NCI-H128 (cell line): Measurements from ENCODE around the gene OPA1.
"Not testable (repeated sequence)": the region's sequence is repeated elsewhere in the genome, so short reads cannot be mapped to it uniquely, and the experiment has no call there.

Experiments used
- DNase-seq: peaks from one replicate; lab custom pipeline; 2025; ENCODE audit not compliant: unreplicated experiment; lab: John Stamatoyannopoulos, UW

The OPA1 gene

GRCh38 chr3:193590088-193590856 lies 2.7 kb upstream of the OPA1 start:
- DNase-seq = no peak

GRCh38 chr3:193593668-193594030 lies 641 bp downstream of the OPA1 start:
- no peak for DNase-seq

GRCh38 chr3:193594946-193595689 lies 2.1 kb downstream of the OPA1 start:
- no peak for DNase-seq

- DNase-seq = no peak
Observed at GRCh38 chr3:193595939-193596487, 3.0 kb downstream of the OPA1 start.

GRCh38 chr3:193598202-193598601 lies 5.2 kb downstream of the OPA1 start:
- DNase-seq = no peak

GRCh38 chr3:193599393-193599792 lies 6.4 kb downstream of the OPA1 start:
- DNase-seq = no peak

- DNase-seq = no peak
Observed at GRCh38 chr3:193605876-193606275, 12.9 kb downstream of the OPA1 start.

- DNase-seq = not testable (repeated sequence)
Observed at GRCh38 chr3:193606892-193607291, 13.9 kb downstream of the OPA1 start.

- not testable (repeated sequence) for DNase-seq
Observed at GRCh38 chr3:193610516-193610915, 17.5 kb downstream of the OPA1 start.

- no peak for DNase-seq
Observed at GRCh38 chr3:193614430-193614829, 21.4 kb downstream of the OPA1 start.

- DNase-seq = no peak
Observed at GRCh38 chr3:193617628-193618027, 24.6 kb downstream of the OPA1 start.

- DNase-seq = no peak
Observed at GRCh38 chr3:193620057-193620456, 27.0 kb downstream of the OPA1 start.

GRCh38 chr3:193620650-193621049 lies 27.6 kb downstream of the OPA1 start:
- no peak for DNase-seq

GRCh38 chr3:193621127-193621526 lies 28.1 kb downstream of the OPA1 start:
- DNase-seq = no peak

GRCh38 chr3:193630005-193630404 lies 37.0 kb downstream of the OPA1 start:
- no peak for DNase-seq

GRCh38 chr3:193637831-193638230 lies 44.8 kb downstream of the OPA1 start:
- no peak for DNase-seq

- DNase-seq = no peak
Observed at GRCh38 chr3:193638833-193639232, 45.8 kb downstream of the OPA1 start.

- DNase-seq = no peak
Observed at GRCh38 chr3:193640165-193640715, 47.2 kb downstream of the OPA1 start.

GRCh38 chr3:193640728-193641439 lies 47.9 kb downstream of the OPA1 start:
- no peak for DNase-seq

- no peak for DNase-seq
Observed at GRCh38 chr3:193641440-193641775, 48.4 kb downstream of the OPA1 start.

- DNase-seq = no peak
Observed at GRCh38 chr3:193645806-193646205, 52.8 kb downstream of the OPA1 start.
